Left lobe of liver (tissue), 2 donors: ENCODE data around the gene PCBD1. TPM values are rescaled to one million over a fixed set of nuclear protein-coding genes. Genes with fewer than 3 reads are reported as not detected.
"Not testable (repeated sequence)": the region's sequence is repeated elsewhere in the genome, so short reads cannot be mapped to it uniquely, and the experiment has no call there.

Source experiments
- ATAC-seq: fragments of 200-7000 bp; cut with Tn5 transposase; one replicate; pipeline ENCODE4 v1.9.1; 2020; ENCODE audit warnings: mild to moderate bottlenecking, moderate library complexity
- DNase-seq: peaks from one replicate; pipeline ENCODE4 v3.0.0-alpha.2; 2020; ENCODE audit warnings: low spot score
- total RNA-seq: library from RNA; stranded (reverse); gene quantifications from one replicate; pipeline ENCODE4 v1.2.1, GENCODE V29; 2021
- donor health status: DM: no; HTN: no; CAD: no; lungs with moderate emphysema.
- donor health status: DM: no; HTN: yes; CAD: no.

The PCBD1 gene
- total RNA-seq, 1 donor from 2014 or later = 239 TPM

DNA sequence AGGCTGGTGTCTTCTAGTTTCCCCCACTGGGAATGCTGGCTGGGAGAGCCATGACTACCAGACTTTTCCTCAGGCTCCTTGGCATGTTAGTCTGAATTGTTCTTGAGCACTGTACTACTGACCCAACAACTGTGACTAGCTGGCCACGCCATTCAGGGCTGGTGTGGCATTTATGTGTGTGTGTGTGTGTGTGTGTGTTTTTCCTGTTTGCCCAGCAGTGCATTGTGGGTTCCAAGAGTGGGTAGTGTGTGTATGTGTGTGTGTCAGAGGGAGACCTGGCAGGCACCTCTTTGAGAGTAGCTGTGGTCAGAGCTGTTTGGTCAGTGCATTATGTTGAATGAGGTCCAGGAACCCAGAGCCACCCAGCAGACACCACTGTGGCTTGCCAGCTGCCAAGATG, 9.2 kb downstream of the PCBD1 start:
- DNase-seq (no peak), ATAC-seq (peak; percentile 9)

DNA sequence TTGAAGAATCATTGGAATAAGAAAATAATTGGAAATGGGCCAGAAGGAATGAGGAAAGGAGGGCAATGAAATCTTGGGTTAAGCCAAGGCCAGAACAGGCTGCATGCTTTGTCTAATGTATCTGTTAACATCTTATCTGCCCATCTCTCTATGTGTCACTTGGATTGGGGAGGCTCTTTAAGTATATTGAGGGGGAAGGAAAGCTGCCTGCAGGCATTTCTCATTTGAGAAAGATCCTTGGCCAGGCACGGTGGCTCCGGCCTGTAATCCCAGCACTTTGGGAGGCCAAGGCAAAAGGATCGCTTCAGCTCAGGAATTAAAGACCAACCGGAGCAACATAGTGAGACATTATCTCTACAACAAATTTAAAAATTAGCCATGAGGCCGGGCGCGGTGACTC, 14.3 kb downstream of the PCBD1 start:
- no peak for ATAC-seq
- DNase-seq = no peak

DNA sequence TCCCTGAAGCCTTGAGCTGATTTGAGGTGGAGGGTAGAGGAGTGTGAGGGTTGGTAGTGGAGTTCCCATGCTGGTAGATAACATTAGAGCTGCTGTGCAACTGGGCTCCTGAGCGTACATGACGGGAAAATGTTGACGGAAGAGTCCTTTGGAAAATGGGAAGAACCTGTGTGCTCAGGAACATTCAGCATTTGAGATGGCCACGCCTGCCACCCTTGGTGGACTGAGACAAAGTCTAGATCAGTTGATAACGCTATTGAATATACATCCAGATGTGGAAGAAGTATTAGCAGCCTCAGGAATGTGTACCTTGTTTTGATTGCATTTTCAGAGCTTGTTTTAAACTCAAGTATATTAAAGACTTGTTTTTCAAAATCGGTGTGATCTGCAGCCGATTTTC, 16.1 kb downstream of the PCBD1 start:
- no peak for ATAC-seq
- no peak for DNase-seq

DNA sequence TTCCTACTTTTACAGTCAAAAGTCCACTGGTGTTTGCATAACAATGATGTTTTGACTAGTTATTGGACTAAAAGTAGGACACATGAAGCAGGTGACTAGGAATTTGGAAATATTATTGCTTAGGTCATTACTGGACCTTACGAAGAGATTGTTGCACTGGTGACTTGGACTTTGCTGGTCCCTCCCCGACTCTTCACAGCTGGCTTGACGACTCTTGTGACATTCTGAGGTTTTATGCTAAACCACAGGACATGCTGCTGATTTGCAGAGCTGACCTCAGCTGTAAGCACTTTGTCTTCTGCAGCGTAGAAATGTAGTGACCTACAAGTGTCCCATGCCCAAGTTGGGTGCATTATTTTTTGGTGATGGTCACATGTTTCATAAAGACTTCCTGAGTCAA, 21.9 kb downstream of the PCBD1 start:
- peak; percentile 65 for ATAC-seq
- no peak for DNase-seq

DNA sequence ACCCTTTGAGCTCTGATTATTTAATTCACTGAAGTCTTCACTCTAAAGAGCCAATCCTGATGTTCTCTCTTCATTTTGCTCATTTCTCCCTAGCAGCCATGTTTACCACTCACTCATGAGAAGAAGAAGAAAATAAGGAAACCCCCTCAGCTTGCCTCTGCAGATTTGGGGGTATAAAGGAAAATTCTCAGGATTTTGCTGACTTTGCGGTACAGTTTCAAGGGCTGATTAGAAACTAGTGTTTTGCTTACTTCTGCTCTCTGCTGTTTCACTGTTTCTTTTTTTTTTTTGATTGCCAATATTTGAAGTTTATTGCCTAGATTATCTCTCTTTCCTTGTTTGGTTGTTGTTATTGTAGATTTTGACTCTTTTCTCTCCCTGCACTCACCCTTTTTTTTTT, 23.4 kb downstream of the PCBD1 start:
- ATAC-seq (no peak), DNase-seq (no peak)

DNA sequence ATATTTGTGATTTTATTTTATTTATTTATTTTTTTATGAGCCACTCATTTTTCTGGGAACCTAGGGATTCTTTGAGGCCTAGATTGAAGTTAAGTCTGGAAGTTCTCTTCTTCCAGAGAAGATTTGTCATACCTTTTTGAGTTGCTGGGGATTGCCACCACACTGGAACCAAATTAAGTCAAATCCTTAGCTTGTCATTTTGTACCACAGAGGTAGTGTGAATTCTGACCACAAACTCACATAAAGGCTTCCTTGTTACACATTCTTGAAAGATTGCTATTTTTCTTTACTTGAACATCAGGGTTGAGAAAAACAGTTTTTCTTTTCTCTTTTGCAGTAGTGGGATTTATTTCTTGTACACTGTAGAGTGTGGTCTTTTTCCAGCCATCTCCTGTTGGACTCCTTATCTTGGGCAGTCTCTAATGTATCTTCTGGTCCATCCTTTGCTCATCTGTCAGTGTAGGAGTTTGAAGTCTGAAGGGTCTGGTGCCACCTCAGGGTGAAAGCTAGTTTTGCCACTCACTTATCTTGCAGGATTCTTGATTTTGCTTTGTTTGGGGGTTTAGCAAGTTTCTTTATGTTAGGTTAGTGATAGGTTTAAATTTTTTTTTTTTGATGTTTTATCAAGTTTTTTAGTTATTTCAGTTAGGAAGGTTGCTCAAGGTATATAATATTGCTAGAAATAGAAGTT, 24.8 kb downstream of the PCBD1 start:
- DNase-seq (no peak), ATAC-seq (no peak)

DNA sequence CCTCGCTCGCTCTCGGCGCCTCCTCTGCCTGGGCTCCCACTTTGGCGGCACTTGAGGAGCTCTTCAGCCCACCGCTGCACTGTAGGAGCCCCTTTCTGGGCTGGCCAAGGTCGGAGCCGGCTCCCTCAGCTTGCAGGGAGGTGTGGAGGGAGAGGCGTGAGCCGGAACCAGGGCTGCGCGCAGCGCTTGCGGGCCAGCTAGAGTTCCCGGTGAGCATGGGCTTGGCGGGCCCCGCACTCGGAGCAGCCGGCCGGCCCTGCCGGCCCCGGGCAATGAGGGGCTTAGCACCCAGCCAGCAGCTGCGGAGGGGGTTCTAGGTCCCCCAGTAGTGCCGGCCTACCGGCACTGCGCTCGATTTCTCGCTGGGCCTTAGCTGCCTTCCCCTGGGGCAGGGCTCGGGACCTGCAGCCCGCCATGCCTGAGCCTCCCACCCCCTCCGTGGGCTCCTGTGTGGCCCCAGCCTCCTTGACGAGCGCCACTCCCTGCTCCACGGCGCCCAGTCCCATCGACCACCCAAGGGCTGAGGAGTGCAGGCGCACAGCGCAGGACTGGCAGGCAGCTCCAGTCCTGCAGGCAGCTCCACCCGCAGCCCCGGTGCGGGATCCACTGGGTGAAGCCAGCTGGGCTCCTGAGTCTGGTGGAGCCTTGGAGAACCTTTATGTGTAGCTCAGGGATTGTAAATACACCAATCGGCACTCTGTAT, 26.7 kb downstream of the PCBD1 start:
- ATAC-seq, DNase-seq: not testable (repeated sequence)

DNA sequence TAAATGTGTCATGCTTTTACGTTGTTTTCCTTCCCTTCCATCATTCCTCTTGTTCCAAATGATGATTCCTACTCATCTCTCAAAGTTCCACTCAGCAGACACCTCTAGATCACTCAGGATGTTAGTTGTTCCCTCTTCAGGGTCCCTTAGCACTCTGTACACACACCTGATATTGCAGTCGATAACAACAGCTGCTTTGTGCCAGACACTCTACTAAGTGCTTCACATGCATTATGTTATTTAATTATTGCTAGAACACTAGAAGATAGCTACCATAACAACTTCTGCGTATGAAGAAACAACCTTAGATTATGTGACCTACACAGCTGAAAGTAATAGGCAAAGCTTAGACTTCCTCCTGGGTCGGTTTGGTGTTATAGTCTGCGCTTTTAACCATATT, 29.6 kb downstream of the PCBD1 start:
- DNase-seq = no peak
- ATAC-seq = no peak

DNA sequence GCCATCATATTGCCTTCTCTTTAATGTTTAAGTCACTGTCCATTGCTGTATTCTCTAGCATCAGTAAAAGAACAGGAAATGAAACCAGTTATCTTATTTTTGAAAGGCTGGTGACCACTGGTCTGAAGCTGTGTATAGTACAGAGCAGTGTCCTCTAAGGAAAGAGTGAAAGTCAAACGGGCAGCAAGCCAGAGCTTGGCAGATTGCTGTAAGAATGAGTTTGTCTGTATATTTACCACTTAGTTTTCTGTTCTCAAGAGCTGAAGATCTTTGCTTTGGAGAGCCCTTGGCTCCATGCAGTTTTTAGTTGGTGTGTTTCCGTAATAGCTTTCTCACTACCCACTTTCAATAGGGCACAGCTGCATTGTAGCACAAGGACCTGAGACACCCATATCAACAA, 31.9 kb downstream of the PCBD1 start:
- DNase-seq = no peak
- ATAC-seq = no peak

DNA sequence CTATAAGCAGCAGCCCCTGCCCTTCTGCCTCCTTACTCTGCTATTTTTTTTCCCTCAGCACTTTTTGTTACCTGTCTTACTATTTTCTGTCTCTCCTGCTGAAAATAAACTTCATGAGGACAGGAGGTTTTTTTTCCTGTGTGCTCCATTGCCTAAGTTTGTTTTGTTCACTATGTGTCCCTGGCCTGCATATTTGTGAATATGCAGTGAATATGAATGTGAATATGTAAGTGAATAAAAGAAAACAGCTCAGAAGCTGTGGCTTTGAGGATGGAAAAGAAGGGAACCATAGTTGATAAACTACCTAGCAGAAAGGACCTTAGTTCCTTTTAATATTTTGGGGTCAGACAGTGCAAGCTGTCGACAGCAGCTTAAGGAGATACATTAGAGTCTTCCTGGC, 34.9 kb downstream of the PCBD1 start:
- DNase-seq (no peak), ATAC-seq (no peak)

DNA sequence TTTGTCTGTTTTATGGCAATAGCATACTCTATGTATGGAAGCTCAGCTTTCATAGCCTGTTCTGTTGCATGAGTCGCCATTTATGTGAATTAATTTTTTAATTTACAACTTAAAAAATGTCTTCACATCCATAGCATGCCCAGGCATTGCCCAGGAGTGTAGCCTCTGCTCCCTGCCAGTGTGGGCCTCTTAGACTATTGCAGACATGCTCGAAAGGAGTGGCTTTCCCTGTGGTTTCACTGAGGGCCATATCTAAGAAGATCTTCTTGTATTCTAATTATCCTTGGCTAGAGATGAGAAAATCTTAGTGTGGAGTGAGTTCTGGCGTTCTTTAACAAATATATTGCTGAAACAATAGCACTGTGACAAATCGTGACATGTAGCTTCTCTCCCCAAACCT, 35.3 kb downstream of the PCBD1 start:
- DNase-seq = no peak
- ATAC-seq = no peak

DNA sequence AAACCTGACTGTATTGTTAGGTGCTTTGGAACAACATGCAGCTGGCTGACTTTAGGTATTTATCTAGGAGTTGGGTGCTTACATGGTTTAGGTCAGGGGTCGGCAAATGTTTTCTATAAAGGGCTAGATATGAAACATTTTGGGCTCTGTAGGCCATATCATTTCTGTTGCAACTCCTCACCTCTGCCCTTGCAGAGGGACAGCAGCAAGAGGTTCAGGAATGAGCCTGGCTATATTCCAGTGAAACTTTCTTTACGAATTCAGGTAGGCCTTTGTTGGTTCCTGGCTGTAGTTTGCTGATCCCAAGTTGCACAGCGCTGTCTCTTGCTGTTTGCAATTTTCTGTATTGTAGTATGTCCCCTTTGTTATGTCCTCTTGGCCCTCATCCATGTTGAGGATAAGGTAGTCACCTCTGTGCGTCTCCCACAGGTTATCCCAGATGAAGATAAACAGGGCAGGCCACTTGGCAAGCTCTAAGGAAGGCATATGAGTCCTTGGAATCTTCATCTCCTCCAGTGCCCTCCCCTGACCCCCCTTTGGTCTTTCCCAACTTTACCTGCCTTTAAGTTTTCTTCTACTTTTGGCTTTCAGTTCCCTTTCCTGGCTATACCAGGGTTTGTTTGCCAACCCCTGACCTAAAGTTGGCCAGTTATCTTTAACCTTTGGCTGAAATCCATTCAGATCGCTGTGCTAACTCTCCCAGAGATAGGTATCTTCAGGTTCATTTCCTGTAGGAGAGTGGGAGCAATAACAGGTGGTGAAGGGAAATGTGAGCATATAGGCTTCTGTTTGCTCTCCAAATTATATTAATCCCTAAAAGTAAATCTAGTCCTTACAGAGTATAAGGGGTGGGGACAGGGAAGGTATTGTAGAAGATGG, 36.5 kb downstream of the PCBD1 start:
- DNase-seq = peak; percentile 69

DNA sequence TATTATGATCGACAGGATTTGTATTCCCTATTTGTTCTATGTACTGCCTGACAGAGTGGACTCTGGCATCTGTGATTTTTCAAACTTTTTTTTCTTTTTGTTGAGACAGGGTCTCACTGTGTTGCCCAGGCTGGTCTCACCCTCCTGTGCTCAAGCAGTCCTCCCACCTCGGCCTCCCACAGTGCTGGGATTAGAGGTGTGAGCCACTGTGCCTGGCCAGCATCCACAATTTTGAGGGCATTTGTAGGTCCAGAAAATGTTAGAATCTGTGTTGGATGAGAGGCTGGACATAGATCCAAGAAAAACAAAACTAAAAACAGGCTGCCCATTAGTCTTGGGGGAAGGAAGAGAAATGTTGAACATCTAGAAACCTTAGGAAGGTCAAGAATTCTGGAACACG, 38.3 kb downstream of the PCBD1 start:
- DNase-seq (no peak), ATAC-seq (peak; percentile 15)

More for the DNA sequence above, 36.5 kb downstream of the PCBD1 start:
- ATAC-seq = peak; percentile 83

DNA sequence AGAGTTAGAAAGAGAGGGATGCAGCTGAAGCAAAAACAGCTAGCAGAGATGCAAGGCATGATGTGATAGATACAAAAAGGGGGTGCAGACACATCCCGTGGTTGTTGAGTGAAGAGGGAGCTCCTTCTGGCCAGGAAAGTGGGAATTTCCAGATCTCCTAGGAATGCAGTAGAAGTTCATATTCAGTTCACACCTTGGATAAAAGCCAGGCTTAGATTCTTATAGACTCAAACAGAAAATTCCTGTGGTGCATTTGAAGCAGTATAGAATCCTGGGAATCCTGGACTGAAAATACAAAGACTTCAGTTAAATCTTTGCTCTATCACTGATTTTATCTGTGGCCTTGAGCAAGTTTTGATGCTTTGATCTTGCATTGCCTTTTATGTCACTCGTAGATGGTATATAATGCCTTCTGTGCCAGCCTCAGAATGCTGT, 38.8 kb downstream of the PCBD1 start:
- DNase-seq (no peak), ATAC-seq (no peak)

DNA sequence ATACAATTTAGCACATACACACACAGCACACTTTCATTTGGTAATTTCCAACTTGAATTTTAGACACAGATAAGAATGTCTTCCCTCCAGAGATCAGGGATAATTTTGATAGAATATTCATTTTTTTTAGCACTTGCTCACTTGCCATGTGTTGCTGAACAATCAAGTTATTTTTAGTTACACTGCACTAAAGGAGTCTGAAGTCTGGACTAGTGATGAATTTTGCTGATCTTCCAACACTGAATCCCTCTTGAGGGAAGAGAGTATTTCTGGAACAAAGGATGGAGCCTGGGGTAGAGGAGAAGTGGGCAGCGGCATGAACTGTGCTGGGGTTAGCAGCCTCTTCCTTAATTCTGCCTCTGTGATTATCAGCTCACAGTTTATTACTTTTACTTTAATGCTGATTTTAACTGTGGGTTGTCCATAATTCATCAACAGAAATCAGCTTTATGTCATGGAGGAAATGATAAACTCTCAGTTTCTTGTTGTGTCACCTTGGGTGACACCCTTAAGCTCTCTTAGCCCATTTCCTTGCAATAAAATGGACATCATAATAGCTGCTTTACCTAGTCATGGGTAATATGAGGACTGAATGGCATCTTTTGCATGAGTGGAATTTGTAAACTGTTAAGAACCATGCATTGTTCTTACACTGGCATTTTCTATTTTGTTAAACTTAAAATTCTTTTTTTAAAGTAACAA, 40.6 kb downstream of the PCBD1 start:
- ATAC-seq = no peak

DNA sequence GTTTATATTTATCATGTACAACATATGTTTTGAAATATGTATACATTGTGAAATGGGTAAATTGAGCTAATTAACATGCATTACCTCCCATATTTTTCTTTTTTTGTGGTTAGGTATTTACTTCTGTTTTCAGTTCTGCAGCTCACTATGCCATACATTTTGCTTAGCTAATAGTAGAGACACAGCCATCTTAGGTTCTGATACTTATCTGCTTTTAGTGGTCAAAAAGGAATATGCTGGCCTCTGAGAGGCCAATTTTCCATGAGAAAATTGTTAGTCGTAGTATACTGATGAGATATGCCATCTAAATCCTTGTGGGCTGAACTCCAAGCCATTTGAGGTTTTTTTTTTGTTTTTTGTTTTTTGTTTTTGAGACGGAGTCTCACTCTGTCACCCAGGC, 41.6 kb downstream of the PCBD1 start:
- no peak for ATAC-seq
- DNase-seq = no peak

More for the DNA sequence above, 40.6 kb downstream of the PCBD1 start:
- DNase-seq = no peak

DNA sequence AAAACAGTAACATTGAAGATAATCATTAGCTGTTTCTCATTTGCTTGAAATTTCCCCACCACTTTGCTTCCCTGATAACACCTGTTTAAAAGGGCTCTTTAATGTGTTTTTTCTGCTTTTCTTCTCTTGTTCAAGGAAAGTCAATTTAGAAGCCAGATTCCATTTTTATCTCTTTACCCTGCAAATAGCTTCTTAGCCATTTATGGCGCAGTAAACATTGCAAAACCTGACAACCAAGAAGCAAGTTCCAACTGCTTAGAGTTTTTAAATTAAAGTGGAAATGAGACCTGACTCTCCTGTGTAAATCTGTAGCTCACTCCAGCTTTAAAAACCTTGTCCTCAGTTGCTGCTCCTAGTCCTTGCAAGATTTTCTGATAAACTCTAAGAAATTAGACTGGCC, 42.5 kb downstream of the PCBD1 start:
- ATAC-seq (no peak), DNase-seq (no peak)

DNA sequence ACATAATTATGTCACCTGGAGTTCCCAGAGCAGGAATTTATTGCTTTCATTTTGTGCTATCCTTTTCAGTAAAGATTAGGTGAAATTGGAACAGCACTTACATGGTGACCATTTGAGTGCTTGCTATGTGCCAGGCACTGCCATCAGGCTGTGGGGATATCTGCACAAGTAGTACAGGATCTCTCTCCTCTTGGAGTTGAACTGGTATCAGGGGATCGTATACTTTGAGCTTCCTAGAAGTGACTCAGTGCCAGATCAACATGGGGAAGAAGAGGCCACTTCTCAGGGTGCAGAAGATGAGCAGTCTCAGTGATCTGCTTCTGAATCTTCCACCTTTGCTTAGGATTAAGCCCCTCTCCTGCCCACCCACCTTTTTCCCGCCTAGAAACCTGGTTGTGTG, 43.1 kb downstream of the PCBD1 start:
- DNase-seq = no peak
- no peak for ATAC-seq

DNA sequence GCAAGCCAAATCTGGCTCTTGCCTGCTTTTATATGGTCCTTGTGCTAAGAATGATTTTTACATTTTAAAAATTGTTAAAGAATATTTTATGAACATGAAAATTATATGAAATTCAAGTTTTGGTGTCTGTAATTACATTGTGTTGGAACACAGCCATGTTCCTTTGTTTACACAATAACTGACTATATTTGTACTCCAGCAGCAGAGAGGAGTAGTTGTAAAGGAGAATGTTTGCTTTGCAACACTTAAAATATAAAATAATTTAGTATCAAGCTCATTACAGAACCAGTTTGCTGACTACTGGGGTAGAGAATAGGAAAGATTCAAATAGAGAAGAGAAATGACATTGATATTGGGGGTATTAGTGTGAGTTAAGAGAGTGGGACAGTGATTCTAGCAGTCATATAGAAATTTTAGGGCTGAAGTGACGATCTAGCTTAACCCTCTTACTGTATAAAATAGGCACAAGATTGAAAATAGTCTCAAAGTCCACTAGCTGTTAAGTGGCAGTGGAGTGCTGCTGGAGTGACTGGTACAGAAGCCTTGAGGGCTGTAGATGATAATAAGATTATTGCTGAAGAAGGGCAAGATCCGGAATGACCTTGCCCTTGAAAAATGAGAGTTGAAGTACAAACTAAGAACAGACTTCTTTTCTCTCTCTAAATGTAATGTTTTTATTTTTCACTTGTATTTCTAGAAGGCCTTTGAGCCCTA, 44.4 kb downstream of the PCBD1 start:
- DNase-seq (no peak), ATAC-seq (no peak)

DNA sequence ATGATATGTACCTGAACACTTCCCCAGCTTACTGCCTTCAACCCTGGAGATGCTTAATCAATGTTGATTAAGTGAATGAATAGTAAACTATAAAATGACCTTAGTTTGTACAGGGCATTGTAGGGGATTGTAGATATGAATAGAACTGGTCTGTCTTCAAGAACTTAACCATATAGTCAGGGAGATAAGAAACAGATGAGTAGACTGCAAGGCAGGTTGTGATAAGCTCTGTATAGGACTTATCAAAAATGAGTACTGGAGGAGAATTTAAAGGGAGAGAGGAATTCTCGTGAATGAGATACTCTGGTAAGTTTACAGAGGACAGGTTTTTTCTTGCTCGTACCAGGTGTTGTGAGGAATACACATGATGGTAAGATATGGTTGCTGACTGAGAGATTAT, 45.0 kb downstream of the PCBD1 start:
- no peak for DNase-seq
- ATAC-seq = no peak
